Calu3 (cell line): ENCODE results near the gene MYRIP. TPM values are rescaled to one million over a fixed set of nuclear protein-coding genes. Genes with fewer than 3 reads are reported as not detected.
"Not testable (repeated sequence)": the region's sequence is repeated elsewhere in the genome, so short reads cannot be mapped to it uniquely, and the experiment has no call there.

Experiments used
- BruUV-seq: library from RNA; stranded (reverse); fragments of 400-500 nt; replicated peaks from 2 replicates; lab custom pipeline; 2021; lab: Mats Ljungman, UMichigan
- CTCF ChIA-PET: fragments of 300-600 bp; sonication (Branson Sonifier 250); formaldehyde crosslinking; loops from one replicate; lab custom pipeline; 2022; ENCODE audit warnings: antibody characterized with exemption; lab: Charles Lee
- DNase-seq: peaks from one replicate; pipeline ENCODE4 v3.0.0; 2022
- H3K27ac Mint-ChIP-seq: one replicate; pipeline ENCODE4 v1.8.0; 2022; ENCODE audit warnings: mixed read lengths; ENCODE audit not compliant: unreplicated experiment
- H3K27me3 Mint-ChIP-seq: one replicate; pipeline ENCODE4 v1.8.0; 2022; ENCODE audit warnings: mixed read lengths; ENCODE audit not compliant: unreplicated experiment
- H3K36me3 Mint-ChIP-seq: one replicate; pipeline ENCODE4 v1.8.0; 2022; ENCODE audit warnings: mild to moderate bottlenecking, moderate library complexity, mixed read lengths; ENCODE audit not compliant: insufficient read depth, unreplicated experiment
- H3K4me1 Mint-ChIP-seq: one replicate; pipeline ENCODE4 v1.8.0; 2022; ENCODE audit warnings: mild to moderate bottlenecking, low read depth, mixed read lengths; ENCODE audit not compliant: unreplicated experiment
- H3K4me3 Mint-ChIP-seq: one replicate; pipeline ENCODE4 v1.8.0; 2022; ENCODE audit warnings: mild to moderate bottlenecking, low read depth, moderate library complexity, mixed read lengths; ENCODE audit not compliant: unreplicated experiment
- H3K9me3 Mint-ChIP-seq: one replicate; pipeline ENCODE4 v1.8.0; 2022; ENCODE audit warnings: low read depth, mixed read lengths; ENCODE audit not compliant: unreplicated experiment
- CTCF ChIP-seq: fragments of 200-600 bp; IDR thresholded peaks from one replicate; pipeline ENCODE4 v1.8.0; 2022; ENCODE audit warnings: antibody characterized with exemption; ENCODE audit not compliant: unreplicated experiment
- intact Hi-C: fragments of 100-400 bp; cut with micrococcal nuclease; formaldehyde crosslinking; loops from one replicate; pipeline ENCODE4 v1.10.0; 2022; ENCODE audit not compliant: unreplicated experiment
- total RNA-seq: library from RNA; stranded (reverse); gene quantifications from 2 replicates; pipeline ENCODE4 v1.2.3, GENCODE V29; 2022

The MYRIP gene
- total RNA-seq, 1 experiment from 2014 or later: 5.6 TPM

GRCh38 chr3:39811561-39811960 lies 2.2 kb downstream of the MYRIP start:
- CTCF ChIA-PET: interaction anchor here (0.6 kb wide), 1 partner anchor 240 kb away, joined by 6 read pairs; no protein-coding TSS in a partner anchor
- Mint-ChIP-seq H3K4me1 (peaks cover 21% of the 10 kb centered on the region), H3K27ac (no peak overlapping the region), H3K36me3 (peaks cover 22% of the 10 kb centered on the region), H3K27me3 (peaks cover 44% of the 10 kb centered on the region), H3K9me3 (no peaks in the 10 kb centered on the region), H3K4me3 (peak overlapping the region; percentile 94)
- TF ChIP-seq CTCF: no peak
- DNase-seq: no peak
- intact Hi-C loops: loop anchor here (5.0 kb wide), 4 partner anchors 101 to 306 kb away; no protein-coding TSS in a partner anchor
- no TSS peak for BruUV-seq

DNA sequence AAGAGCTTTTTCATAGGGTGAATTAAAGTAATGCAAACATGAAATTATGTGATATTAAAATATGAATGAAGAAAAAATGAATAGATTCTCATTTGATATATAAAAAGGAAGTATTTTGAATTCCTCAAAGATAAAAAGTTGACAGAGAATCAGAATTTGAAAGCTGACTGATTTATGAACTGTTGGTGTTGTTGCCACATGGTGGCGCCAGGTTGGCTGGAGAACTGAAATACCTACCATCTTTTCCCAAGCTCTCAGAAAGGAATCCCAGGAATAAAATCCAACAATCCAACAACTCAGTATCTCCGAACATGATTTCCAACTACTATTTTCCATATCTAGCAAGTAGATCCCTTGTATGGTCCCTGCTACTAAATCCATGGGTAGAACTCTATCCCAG lies 3.1 kb downstream of the MYRIP start:
- intact Hi-C loops: loop anchor here (1.0 to 5.0 kb wide), 5 partner anchors 100 to 367 kb away; no protein-coding TSS in a partner anchor
- Mint-ChIP-seq H3K9me3 (no peaks in the 10 kb centered on the region), H3K27me3 (peaks cover 34% of the 10 kb centered on the region), H3K4me3 (no peak overlapping the region), H3K4me1 (peaks cover 21% of the 10 kb centered on the region), H3K36me3 (peaks cover 22% of the 10 kb centered on the region), H3K27ac (no peak overlapping the region)
- BruUV-seq: no TSS peak
- CTCF ChIA-PET: interaction anchor here (1.2 kb wide), 1 partner anchor 367 kb away, joined by 10 read pairs; no protein-coding TSS in a partner anchor
- TF ChIP-seq CTCF: no peak
- peak; percentile 30 for DNase-seq

DNA sequence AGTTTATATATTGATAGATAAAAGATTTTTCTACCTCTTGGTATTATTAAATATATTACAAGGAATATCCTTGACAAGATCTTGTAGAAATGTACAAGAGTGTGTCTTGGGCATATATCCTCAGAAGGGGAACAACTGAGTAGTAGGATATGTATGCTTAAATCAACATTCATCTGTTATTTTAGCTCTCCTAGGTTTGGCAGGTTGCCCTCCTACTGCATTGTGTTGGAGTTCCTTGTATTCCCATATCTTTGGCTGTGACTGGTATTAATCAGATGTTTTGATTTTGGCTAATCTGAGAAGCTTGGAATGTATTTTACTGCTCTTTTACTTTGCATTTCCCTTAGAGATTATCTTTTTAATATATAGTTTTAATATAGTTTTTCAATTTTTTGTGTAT lies 4.6 kb downstream of the MYRIP start:
- H3K36me3 Mint-ChIP-seq: peaks cover 16% of the 10 kb centered on the region
- peaks cover 21% of the 10 kb centered on the region for H3K27me3 Mint-ChIP-seq
- no peak overlapping the region for H3K27ac Mint-ChIP-seq
- CTCF ChIA-PET: no interaction called here
- DNase-seq: peak; percentile 38
- BruUV-seq: no TSS peak
- intact Hi-C loops: loop anchor here (5.0 kb wide), 4 partner anchors 98 to 303 kb away; no protein-coding TSS in a partner anchor
- H3K9me3 Mint-ChIP-seq: no peaks in the 10 kb centered on the region
- no peak for TF ChIP-seq CTCF
- H3K4me3 Mint-ChIP-seq: no peak overlapping the region
- H3K4me1 Mint-ChIP-seq: peaks cover 21% of the 10 kb centered on the region

GRCh38 chr3:39819899-39820298 lies 10.5 kb downstream of the MYRIP start:
- H3K4me1 Mint-ChIP-seq: no peaks in the 10 kb centered on the region
- no peaks in the 10 kb centered on the region for H3K36me3 Mint-ChIP-seq

GRCh38 chr3:39833764-39834163 lies 24.4 kb downstream of the MYRIP start:
- H3K36me3 Mint-ChIP-seq, intact Hi-C loops, H3K4me3 Mint-ChIP-seq, CTCF ChIA-PET, DNase-seq, H3K9me3 Mint-ChIP-seq, H3K4me1 Mint-ChIP-seq, H3K27me3 Mint-ChIP-seq, H3K27ac Mint-ChIP-seq, BruUV-seq: not testable (repeated sequence)

More at GRCh38 chr3:39819899-39820298, 10.5 kb downstream of the MYRIP start:
- CTCF ChIA-PET: no interaction called here
- H3K27ac Mint-ChIP-seq: no peak overlapping the region
- intact Hi-C loops: no loop called here
- no peak for TF ChIP-seq CTCF
- H3K9me3 Mint-ChIP-seq: no peaks in the 10 kb centered on the region
- no peak overlapping the region for H3K4me3 Mint-ChIP-seq
- no TSS peak for BruUV-seq
- DNase-seq: no peak
- H3K27me3 Mint-ChIP-seq: no peaks in the 10 kb centered on the region
